Islet precursor cell (in vitro differentiated cells): Measurements from ENCODE around the gene GAGE12C.
"Not testable (repeated sequence)": the region's sequence is repeated elsewhere in the genome, so short reads cannot be mapped to it uniquely, and the experiment has no call there.

Experiments
- DNase-seq: peaks from one replicate; pipeline ENCODE4 v3.0.0-alpha.2; 2018

The GAGE12C gene

DNA sequence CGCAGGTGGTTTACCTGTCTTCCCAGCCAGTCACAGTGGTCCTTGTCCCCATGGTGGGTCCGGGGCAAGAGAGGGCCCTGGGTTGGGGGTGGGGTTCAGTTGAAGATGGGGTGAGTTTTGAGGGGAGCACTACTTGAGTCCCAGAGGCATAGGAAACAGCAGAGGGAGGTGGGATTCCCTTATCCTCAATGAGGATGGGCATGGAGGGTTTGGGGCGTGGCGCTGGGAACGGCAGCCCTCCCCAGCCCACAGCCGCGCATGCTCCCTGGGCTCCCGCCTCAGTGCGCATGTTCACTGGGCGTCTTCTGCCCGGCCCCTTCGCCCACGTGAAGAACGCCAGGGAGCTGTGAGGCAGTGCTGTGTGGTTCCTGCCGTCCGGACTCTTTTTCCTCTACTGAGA is at the start of gene GAGE12C:
TSS of gene GAGE12C (plus strand) at position 301 of the 400 bp plus-strand sequence. CDS start 1,155 bp downstream, outside the sequence.
- DNase-seq = not testable (repeated sequence)

DNA sequence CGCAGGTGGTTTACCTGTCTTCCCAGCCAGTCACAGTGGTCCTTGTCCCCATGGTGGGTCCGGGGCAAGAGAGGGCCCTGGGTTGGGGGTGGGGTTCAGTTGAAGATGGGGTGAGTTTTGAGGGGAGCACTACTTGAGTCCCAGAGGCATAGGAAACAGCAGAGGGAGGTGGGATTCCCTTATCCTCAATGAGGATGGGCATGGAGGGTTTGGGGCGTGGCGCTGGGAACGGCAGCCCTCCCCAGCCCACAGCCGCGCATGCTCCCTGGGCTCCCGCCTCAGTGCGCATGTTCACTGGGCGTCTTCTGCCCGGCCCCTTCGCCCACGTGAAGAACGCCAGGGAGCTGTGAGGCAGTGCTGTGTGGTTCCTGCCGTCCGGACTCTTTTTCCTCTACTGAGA is 9.5 kb downstream of the GAGE12C start, which contains the start of gene GAGE12D:
TSS of gene GAGE12D (plus strand) at position 301 of the 400 bp plus-strand sequence. CDS start 1,155 bp downstream, outside the sequence.
- DNase-seq = not testable (repeated sequence)

- DNase-seq = not testable (repeated sequence)
Measured at GRCh38 chrX:49550989-49551388, 19.0 kb downstream of the GAGE12C start, which contains the start of gene GAGE12E. Gene GAGE12E (plus strand): TSS chrX:49551289. CDS start chrX:49552444, 1,155 bp downstream.

DNA sequence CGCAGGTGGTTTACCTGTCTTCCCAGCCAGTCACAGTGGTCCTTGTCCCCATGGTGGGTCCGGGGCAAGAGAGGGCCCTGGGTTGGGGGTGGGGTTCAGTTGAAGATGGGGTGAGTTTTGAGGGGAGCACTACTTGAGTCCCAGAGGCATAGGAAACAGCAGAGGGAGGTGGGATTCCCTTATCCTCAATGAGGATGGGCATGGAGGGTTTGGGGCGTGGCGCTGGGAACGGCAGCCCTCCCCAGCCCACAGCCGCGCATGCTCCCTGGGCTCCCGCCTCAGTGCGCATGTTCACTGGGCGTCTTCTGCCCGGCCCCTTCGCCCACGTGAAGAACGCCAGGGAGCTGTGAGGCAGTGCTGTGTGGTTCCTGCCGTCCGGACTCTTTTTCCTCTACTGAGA is 28.6 kb downstream of the GAGE12C start, which contains the start of gene GAGE12F:
TSS of gene GAGE12F (plus strand) at position 301 of the 400 bp plus-strand sequence. CDS start 1,155 bp downstream, outside the sequence.
- not testable (repeated sequence) for DNase-seq

DNA sequence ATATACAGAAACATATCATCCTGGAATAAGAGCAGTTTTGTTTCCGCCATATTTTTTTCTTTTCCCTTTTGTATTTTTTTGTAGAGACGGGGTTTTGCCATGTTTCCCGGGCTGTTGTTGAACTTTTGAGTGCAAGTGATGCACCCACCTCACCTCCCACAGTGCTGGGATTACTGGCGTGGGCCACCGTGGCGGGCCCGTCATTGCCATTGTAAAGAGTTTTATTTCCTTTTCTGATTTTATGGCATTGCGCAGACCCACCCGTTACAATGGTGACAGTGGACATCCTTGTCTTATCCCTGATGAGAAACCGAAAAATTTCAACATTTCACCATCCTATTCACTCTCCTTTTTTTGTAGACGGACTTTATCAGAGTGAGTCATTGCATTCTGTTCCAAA is 36.8 kb downstream of the GAGE12C start:
- DNase-seq = not testable (repeated sequence)

- not testable (repeated sequence) for DNase-seq
Measured at GRCh38 chrX:49569152-49569551, 37.2 kb downstream of the GAGE12C start.

DNA sequence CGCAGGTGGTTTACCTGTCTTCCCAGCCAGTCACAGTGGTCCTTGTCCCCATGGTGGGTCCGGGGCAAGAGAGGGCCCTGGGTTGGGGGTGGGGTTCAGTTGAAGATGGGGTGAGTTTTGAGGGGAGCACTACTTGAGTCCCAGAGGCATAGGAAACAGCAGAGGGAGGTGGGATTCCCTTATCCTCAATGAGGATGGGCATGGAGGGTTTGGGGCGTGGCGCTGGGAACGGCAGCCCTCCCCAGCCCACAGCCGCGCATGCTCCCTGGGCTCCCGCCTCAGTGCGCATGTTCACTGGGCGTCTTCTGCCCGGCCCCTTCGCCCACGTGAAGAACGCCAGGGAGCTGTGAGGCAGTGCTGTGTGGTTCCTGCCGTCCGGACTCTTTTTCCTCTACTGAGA is 38.1 kb downstream of the GAGE12C start, which contains the start of gene GAGE12G:
TSS of gene GAGE12G (plus strand) at position 301 of the 400 bp plus-strand sequence. CDS start 1,155 bp downstream, outside the sequence.
- not testable (repeated sequence) for DNase-seq

DNA sequence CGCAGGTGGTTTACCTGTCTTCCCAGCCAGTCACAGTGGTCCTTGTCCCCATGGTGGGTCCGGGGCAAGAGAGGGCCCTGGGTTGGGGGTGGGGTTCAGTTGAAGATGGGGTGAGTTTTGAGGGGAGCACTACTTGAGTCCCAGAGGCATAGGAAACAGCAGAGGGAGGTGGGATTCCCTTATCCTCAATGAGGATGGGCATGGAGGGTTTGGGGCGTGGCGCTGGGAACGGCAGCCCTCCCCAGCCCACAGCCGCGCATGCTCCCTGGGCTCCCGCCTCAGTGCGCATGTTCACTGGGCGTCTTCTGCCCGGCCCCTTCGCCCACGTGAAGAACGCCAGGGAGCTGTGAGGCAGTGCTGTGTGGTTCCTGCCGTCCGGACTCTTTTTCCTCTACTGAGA is 47.7 kb downstream of the GAGE12C start, which contains the start of gene GAGE12H:
TSS of gene GAGE12H (plus strand) at position 301 of the 400 bp plus-strand sequence. CDS start 1,155 bp downstream, outside the sequence.
- DNase-seq = not testable (repeated sequence)
